Germinal center (tissue), 1 donor: ENCODE data around the gene LHB.
"Not testable (repeated sequence)": the region's sequence is repeated elsewhere in the genome, so short reads cannot be mapped to it uniquely, and the experiment has no call there.

Experiments used
- DNase-seq: peaks from one replicate; pipeline ENCODE4 v3.0.0; 2012; ENCODE audit warnings: mixed read lengths, low spot score

The LHB gene

DNA sequence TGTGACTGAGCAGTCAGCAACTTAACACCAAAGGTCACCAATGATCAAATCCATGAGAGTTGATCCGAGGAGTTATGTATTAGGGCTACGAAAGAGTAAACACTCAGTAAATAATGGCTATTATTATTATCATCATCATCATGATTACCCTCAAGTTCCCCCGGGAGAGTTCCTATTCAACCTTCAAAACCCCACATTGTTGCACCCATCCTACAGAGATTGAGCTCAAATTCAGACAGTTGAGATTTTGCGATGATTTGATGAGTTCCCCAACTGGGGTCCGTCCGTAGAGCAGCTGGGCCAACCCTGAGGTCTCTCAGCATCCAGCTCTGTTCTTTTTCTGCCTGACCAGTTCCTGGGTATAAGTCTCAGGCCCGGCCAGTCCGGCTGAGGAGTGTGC is 21.2 kb upstream of the LHB start:
- DNase-seq, result not testable (repeated sequence)

GRCh38 chr19:49036815-49037214 is 19.9 kb upstream of the LHB start, which contains the start of gene CGB1:
Gene CGB1, minus strand, starts transcription at chr19:49036895. Its CDS starts 184 bp downstream, at chr19:49036711.
- DNase-seq, result not testable (repeated sequence)

DNA sequence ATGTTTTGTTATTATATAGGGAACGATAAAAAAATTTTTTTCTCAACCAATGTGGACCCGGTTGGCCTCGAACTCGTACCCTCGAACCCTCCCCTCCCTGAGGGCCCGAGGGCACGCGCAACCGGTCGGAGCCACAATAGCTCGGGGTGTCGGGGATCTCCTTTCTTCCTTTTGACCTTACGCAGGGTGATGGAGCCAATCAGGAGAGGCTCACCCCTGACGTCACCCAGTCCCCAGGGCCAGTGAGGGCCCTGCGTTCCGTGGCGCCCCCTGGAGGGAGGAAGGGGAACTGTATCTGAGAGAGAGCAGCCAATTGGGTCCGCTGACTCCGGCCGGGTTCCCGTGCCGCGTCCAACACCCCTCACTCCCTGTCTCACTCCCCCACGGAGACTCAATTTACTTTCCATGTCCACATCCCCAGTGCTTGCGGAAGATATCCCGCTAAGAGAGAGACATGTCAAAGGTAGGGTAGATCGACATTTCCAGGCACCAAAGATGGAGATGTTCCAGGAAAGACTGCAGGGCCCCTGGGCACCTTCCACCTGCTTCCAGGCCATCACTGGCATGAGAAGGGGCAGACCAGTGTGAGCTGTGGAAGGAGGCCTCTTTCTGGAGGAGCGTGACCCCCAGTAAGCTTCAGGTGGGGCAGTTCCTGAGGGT is 14.9 kb upstream of the LHB start, which contains the start of gene CGB2:
Gene CGB2 (plus strand): TSS at position 249 of the 660 bp plus-strand sequence. CDS start 206 bp downstream, at position 455.
- peak; percentile 38 for DNase-seq

GRCh38 chr19:49030323-49030722 is 13.4 kb upstream of the LHB start:
- not testable (repeated sequence) for DNase-seq

GRCh38 chr19:49029749-49030148 is 12.9 kb upstream of the LHB start:
- DNase-seq, result not testable (repeated sequence)

- DNase-seq, result not testable (repeated sequence)
Measured at GRCh38 chr19:49028686-49029085, 11.8 kb upstream of the LHB start.

- DNase-seq, result not testable (repeated sequence)
Measured at GRCh38 chr19:49025599-49025998, 8.7 kb upstream of the LHB start.

DNA sequence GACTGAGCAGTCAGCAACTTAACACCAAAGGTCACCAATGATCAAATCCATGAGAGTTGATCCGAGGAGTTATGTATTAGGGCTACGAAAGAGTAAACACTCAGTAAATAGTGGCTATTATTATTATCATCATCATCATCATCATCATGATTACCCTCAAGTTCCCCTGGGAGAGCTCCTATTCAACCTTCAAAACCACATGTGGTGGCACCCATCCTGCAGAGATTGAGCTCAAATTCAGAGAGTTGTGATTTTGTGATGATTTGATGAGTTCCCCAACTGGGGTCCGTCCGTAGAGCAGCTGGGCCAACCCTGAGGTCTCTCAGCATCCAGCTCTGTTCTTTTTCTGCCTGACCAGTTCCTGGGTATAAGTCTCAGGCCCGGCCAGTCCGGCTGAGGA is 8.2 kb upstream of the LHB start:
- not testable (repeated sequence) for DNase-seq

- DNase-seq, result not testable (repeated sequence)
Measured at GRCh38 chr19:49024233-49024632, 7.3 kb upstream of the LHB start, which contains the start of gene CGB3. Gene CGB3, minus strand, starts transcription at chr19:49024333. Its CDS starts 362 bp downstream, at chr19:49023971.

- no peak for DNase-seq
Measured at GRCh38 chr19:49022116-49022515, 5.2 kb upstream of the LHB start.

GRCh38 chr19:49020931-49021895 is 4.3 kb upstream of the LHB start:
- DNase-seq, result no peak

DNA sequence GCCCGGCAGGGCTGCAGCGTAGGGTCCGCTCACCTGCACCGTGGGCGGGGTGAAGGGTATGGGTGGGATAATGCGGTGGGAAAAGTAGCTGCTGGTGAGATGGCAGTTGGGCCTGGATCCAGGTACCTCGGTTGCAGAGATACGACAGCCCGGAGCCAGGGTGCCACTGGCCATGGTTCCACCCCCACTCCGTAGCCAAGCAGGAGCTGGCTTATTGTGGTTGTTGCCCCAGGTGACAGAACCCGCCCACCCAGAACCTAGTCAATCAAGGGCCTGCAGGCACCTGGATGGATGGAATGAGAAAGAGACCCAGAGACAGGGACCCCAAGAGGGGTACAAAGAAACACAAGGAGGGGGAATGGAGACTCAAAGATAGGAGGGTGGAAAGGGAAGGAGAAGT is 3.5 kb upstream of the LHB start:
- no peak for DNase-seq

GRCh38 chr19:49019242-49019932 is 2.5 kb upstream of the LHB start:
- peak; percentile 77 for DNase-seq

DNA sequence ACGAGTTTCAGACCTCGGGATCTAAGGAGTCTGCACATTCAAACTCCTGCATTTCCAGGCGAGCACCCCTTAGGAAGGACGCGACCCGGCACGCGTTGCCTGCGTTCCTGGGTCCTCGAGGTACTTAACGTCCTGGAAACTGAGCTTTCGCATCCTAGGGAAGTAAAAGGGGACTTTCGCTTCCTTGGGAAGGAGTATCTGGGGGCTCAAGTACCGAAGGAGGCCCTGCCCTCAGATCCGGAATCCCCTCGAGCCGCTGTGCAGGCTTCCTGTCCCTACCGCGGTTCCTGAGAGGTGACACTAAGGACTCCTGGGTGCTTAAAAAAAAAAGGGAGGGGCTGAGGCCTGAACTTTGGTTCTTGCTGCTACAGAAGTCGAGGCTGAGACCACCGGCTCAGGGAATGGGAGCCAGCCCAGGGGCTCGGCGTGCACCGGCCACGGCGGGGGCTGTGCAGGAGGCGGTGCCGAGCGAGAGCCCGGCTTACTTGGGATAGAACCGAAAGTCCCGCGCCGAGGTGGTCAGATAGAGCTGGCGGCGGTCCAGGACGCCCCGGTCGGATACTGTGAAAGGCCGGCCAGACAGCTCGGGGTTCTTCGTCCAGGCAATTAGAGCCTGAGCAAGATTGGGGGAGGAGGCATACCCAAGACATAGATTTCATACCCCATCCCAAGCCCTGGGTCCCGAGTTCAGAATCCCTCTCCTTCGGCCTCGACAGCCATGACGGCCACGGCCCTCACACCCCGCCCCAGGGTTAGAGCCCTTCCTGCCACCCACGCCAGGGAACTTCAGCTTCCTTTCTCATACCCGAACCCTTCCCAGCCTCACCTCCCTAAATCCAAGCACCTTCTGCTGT is 1.7 kb upstream of the LHB start:
- DNase-seq, result not testable (repeated sequence)

DNA sequence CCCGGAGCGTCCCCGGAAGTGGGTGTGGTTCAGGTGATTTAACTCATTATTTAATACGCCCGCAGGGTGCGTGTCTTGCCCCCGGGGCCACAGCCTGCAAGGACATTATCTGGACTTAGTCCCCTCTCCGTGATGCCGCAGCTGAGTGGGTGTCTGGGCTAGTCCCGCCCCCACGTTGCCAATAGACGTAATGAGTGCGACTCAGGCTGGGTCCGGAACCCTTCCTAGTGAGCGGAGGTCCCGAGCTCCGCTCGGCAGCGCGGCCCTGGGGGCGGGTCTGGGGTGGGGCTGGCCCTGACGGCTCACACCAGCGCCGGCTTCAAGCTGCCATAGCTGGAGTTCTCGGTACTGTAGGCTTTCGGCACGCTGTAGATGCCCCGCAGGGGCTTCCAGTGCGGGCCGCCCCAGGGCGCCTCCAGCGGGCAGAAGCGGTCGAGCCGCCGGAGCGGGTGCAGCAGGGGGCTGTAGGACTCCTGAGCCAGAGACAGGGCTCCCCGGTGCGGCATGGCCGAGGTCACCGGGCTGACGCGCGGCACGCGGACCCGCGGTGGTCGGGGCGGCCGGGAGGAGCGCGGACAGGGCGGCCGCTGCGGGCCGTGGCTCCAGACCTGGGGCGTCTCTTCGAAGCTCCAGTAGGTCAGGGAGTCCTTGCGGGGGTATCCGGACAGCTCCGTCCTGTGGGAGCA is 918 bp upstream of the LHB start:
- peak; percentile 85 for DNase-seq

DNA sequence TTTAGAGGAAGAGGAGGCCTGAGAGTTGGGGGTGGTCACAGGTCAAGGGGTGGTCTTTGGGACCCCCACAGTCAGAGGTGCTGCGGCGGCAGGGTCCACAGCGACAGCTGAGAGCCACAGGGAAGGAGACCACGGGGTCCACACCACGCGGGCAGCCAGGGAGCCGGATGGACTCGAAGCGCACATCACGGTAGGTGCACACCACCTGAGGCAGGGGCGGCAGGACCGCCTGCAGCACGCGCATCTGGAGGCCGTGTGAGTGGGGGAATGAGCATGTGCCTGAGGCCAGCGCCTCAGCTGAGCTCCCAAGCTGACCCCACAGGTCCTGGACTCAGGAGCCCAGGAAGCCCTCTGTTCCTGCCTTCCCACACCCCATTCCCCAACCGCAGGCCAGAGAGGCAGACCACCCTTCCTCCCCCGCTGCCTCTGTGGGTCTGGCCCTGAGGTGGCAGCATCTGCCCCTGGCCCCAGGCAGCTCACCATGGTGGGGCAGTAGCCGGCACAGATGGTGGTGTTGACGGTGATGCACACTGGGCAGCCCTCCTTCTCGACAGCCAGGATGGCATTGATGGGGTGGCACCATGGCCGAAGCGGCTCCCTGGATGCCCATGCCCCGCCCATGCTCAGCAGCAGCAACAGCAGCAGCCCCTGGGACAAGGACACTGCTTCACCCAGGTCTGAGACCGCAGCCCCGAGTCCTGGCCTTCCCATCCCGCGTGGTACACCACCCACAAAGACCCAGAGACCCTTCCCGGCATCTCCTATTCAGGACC is 638 bp downstream of the LHB start:
- no peak for DNase-seq

DNA sequence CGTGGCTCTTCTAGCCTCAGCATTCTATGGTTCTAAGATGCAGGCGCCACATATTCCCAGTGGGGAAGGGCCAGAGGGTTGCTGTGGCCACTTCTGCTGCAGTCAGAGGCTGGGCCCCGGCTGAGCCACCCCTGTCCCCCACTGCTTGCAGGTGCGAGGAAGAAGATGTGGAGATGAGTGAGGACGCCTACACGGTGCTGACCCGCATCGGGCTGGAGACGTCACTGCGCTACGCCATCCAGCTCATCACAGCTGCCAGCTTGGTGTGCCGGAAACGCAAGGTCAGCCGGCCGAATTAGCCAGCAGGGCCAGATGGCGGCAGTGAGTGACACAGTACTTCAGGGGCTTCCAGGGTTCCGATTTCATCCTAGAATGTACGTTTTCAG is 2.0 kb downstream of the LHB start:
- DNase-seq, result no peak

- no peak for DNase-seq
Measured at GRCh38 chr19:49014123-49014869, 2.6 kb downstream of the LHB start.

- no peak for DNase-seq
Measured at GRCh38 chr19:49011194-49011593, 5.7 kb downstream of the LHB start.
